Upper lobe of left lung (tissue), 4 donors: Measurements from ENCODE around the gene NPTN.

Experiments used
- POLR2A ChIP-seq, 4 donors: fragments of 450-650 bp; IDR thresholded peaks; one replicate each; pipeline ENCODE4 v1.5.1; 2016 to 2017; ENCODE audit warnings: antibody characterized with exemption in 4 of 4, mild to moderate bottlenecking in 2 of 4
- POLR2AphosphoS5 ChIP-seq, 2 donors: sonication (generic); formaldehyde crosslinking; IDR thresholded peaks; one replicate each; pipeline ENCODE4 v1.5.1; 2017; ENCODE audit warnings: antibody characterized with exemption in 2 of 2
- TF ChIP-seq, protein P1 (sequence below), 6 experiments: fragments of 450-650 bp in 4 of 6; fragments of 200-600 bp in 2 of 6; sonication (generic) in 2 of 6; IDR thresholded peaks; one replicate each; pipeline ENCODE4 v1.5.1; 2016 to 2019; ENCODE audit warnings: antibody characterized with exemption in 6 of 6

DNA sequence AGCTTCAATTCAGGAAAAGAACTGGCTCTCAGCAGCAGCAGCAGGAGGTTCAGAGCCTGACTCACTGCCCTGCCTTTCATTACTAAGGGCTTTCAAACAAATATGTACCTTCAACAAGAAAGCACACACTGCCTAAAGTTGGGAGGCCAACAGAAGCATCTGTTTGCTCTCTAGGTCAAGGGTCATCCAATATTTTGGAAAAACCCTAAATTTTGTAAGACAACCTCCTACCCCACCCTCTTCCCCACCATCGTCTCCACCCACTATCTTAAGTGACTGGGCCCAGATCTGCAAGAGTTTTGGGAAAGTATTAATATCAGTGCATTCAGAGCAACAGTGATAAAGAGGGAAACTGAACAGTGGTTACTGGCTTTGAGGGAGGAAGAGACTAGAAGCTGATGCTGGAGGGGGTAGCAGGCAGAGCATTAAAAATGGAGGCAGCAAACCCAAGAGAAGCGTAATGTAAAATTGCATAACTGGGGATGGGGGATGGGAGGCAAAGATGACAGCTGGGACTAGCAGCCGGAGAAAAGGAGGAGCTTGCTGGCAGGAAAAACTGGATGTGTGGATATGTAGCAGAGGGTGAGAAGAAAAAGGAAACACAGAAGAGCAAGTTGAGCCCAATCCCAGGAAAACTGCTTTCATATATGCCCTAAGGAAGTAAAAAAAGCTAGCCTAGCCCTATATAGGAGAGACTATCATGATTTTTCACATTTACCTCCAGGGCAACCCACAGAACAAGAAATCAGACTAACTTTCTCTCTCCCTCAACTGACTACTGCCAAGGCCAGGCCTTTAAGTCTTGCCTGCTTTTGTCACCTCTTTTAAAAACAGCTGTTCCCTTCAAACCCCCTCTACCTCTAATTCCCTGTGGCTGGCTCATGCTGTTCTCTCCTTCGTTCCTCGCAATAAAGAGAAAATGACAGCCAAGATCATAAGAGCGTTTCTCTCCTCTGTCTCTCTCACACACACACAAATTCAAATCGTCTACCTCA lies 31.4 kb downstream of the NPTN start:
- no peak for TF ChIP-seq POLR2A (IDR thresholded peaks at IDR 0.05)
- TF ChIP-seq, protein P1, sequence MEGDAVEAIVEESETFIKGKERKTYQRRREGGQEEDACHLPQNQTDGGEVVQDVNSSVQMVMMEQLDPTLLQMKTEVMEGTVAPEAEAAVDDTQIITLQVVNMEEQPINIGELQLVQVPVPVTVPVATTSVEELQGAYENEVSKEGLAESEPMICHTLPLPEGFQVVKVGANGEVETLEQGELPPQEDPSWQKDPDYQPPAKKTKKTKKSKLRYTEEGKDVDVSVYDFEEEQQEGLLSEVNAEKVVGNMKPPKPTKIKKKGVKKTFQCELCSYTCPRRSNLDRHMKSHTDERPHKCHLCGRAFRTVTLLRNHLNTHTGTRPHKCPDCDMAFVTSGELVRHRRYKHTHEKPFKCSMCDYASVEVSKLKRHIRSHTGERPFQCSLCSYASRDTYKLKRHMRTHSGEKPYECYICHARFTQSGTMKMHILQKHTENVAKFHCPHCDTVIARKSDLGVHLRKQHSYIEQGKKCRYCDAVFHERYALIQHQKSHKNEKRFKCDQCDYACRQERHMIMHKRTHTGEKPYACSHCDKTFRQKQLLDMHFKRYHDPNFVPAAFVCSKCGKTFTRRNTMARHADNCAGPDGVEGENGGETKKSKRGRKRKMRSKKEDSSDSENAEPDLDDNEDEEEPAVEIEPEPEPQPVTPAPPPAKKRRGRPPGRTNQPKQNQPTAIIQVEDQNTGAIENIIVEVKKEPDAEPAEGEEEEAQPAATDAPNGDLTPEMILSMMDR (IDR thresholded peaks at IDR 0.05): no peak
- TF ChIP-seq POLR2AphosphoS5 (IDR thresholded peaks at IDR 0.05): no peak
